WTC11 (cell line): ENCODE data around the gene USP44. TPM values are rescaled to one million over a fixed set of nuclear protein-coding genes. Genes with fewer than 3 reads are reported as not detected.
A peak's percentile ranks its signal among the peaks of the same experiment; 100 is the strongest.

ENCODE experiments used
- ATAC-seq: fragments of 200-7000 bp; cut with Tn5 transposase; 2 replicates; pipeline ENCODE4 v1.10.0; 2021; ENCODE audit warnings: mild to moderate bottlenecking, moderate library complexity
- CTCF ChIA-PET: fragments of 300-600 bp; sonication (Branson Sonifier 250); formaldehyde crosslinking; loops from one replicate; lab custom pipeline; 2021; ENCODE audit warnings: antibody characterized with exemption; lab: Charles Lee
- POLR2A ChIA-PET: fragments of 350-600 bp; sonication (Branson Sonifier 250); formaldehyde crosslinking; loops from one replicate; lab custom pipeline; 2021; ENCODE audit warnings: antibody characterized with exemption; lab: Charles Lee
- DNase-seq: peaks from one replicate; pipeline ENCODE4 v3.0.0; 2021; ENCODE audit warnings: low spot score
- H3K27ac Mint-ChIP-seq: 2 replicates; pipeline ENCODE4 v1.8.0; 2021; ENCODE audit warnings: mixed read lengths
- H3K27me3 Mint-ChIP-seq: 2 replicates; pipeline ENCODE4 v1.8.0; 2021; ENCODE audit warnings: low read depth, mild to moderate bottlenecking, moderate library complexity, mixed read lengths
- H3K36me3 Mint-ChIP-seq: 2 replicates; pipeline ENCODE4 v1.8.0; 2021; ENCODE audit warnings: mixed read lengths
- H3K4me1 Mint-ChIP-seq: 2 replicates; pipeline ENCODE4 v1.8.0; 2022; ENCODE audit warnings: mixed read lengths
- H3K4me3 Mint-ChIP-seq: 2 replicates; pipeline ENCODE4 v1.8.0; 2021; ENCODE audit warnings: mild to moderate bottlenecking, moderate library complexity, mixed read lengths
- H3K9me3 Mint-ChIP-seq: 2 replicates; pipeline ENCODE4 v1.8.0; 2021; ENCODE audit warnings: mixed read lengths
- ATF3 ChIP-seq: sonication (generic); formaldehyde crosslinking; conservative IDR thresholded peaks from 2 replicates; pipeline ENCODE4 v1.8.1; 2022; ENCODE audit warnings: mild to moderate bottlenecking, missing genetic modification reagents
- CDX4 ChIP-seq: fragments of 250-450 bp; sonication (Bioruptor Pico); IDR thresholded peaks from 2 replicates; pipeline ENCODE4 v1.9.0; 2021; ENCODE audit warnings: moderate library complexity, mild to moderate bottlenecking, inconsistent platforms, borderline replicate concordance
- ERG ChIP-seq: fragments of 250-450 bp; sonication (Bioruptor Pico); IDR thresholded peaks from 2 replicates; pipeline ENCODE4 v1.8.0; 2021; ENCODE audit warnings: mild to moderate bottlenecking
- FOXK1 ChIP-seq: sonication (generic); formaldehyde crosslinking; IDR thresholded peaks from 2 replicates; pipeline ENCODE4 v1.8.0; 2022; ENCODE audit warnings: mild to moderate bottlenecking, moderate library complexity, missing genetic modification reagents
- HMGA2 ChIP-seq: fragments of 250-450 bp; sonication (Bioruptor Pico); IDR thresholded peaks from 2 replicates; pipeline ENCODE4 v1.4.0; 2021; ENCODE audit warnings: mild to moderate bottlenecking, moderate library complexity
- IRF1 ChIP-seq: sonication (generic); formaldehyde crosslinking; IDR thresholded peaks from 2 replicates; pipeline ENCODE4 v1.8.0; 2023; ENCODE audit warnings: missing genetic modification reagents
- IRF2 ChIP-seq: sonication (generic); formaldehyde crosslinking; IDR thresholded peaks from 2 replicates; pipeline ENCODE4 v1.8.0; 2022; ENCODE audit warnings: low read depth, missing genetic modification reagents, borderline replicate concordance
- KAT7 ChIP-seq: sonication (generic); formaldehyde crosslinking; IDR thresholded peaks from 2 replicates; pipeline ENCODE4 v1.8.1; 2023; ENCODE audit warnings: missing genetic modification reagents, mild to moderate bottlenecking, borderline replicate concordance
- MLX ChIP-seq: sonication (generic); formaldehyde crosslinking; IDR thresholded peaks from 2 replicates; pipeline ENCODE4 v1.8.1; 2023; ENCODE audit warnings: mild to moderate bottlenecking, missing genetic modification reagents, moderate library complexity
- NFYB ChIP-seq: sonication (generic); formaldehyde crosslinking; conservative IDR thresholded peaks from 2 replicates; pipeline ENCODE4 v1.8.0; 2022; ENCODE audit warnings: low read depth, missing genetic modification reagents
- SP1 ChIP-seq: sonication (generic); formaldehyde crosslinking; conservative IDR thresholded peaks from 2 replicates; pipeline ENCODE4 v1.8.1; 2022; ENCODE audit warnings: missing genetic modification reagents
- TCF7 ChIP-seq: sonication (generic); formaldehyde crosslinking; IDR thresholded peaks from 2 replicates; pipeline ENCODE4 v1.8.0; 2022; ENCODE audit warnings: mild to moderate bottlenecking, low read depth, missing genetic modification reagents, moderate library complexity
- USF1 ChIP-seq: sonication (generic); formaldehyde crosslinking; IDR thresholded peaks from 2 replicates; pipeline ENCODE4 v1.8.0; 2022; ENCODE audit warnings: mild to moderate bottlenecking, missing genetic modification reagents
- ZBTB21 ChIP-seq: sonication (generic); formaldehyde crosslinking; IDR thresholded peaks from 2 replicates; pipeline ENCODE4 v1.8.1; 2023; ENCODE audit warnings: mild to moderate bottlenecking, missing genetic modification reagents, borderline replicate concordance
- ZNF219 ChIP-seq: sonication (generic); formaldehyde crosslinking; IDR thresholded peaks from 2 replicates; pipeline ENCODE4 v1.8.0; 2023; ENCODE audit warnings: missing genetic modification reagents, mild to moderate bottlenecking, borderline replicate concordance
- ZNF532 ChIP-seq: fragments of 250-450 bp; sonication (Bioruptor Pico); IDR thresholded peaks from 2 replicates; pipeline ENCODE4 v1.9.0; 2021; ENCODE audit warnings: mild to moderate bottlenecking, borderline replicate concordance
- total RNA-seq: library from RNA; stranded (reverse); gene quantifications from 3 replicates; pipeline ENCODE4 v1.2.3, GENCODE V29; 2021
- TF ChIP-seq, protein P1 (sequence below): sonication (generic); formaldehyde crosslinking; IDR thresholded peaks from 2 replicates; pipeline ENCODE4 v1.8.1; 2023; ENCODE audit warnings: mild to moderate bottlenecking, missing genetic modification reagents
- TF ChIP-seq, protein P2 (sequence below): sonication (generic); formaldehyde crosslinking; IDR thresholded peaks from 2 replicates; pipeline ENCODE4 v1.8.1; 2023; ENCODE audit warnings: mild to moderate bottlenecking, moderate library complexity, missing genetic modification reagents
- TF ChIP-seq, protein P3 (sequence below): sonication (generic); formaldehyde crosslinking; IDR thresholded peaks from 2 replicates; pipeline ENCODE4 v1.8.0; 2022; ENCODE audit warnings: mild to moderate bottlenecking, missing genetic modification reagents

USP44 gene
- total RNA-seq, 1 experiment from 2014 or later, result 93.4 TPM

DNA sequence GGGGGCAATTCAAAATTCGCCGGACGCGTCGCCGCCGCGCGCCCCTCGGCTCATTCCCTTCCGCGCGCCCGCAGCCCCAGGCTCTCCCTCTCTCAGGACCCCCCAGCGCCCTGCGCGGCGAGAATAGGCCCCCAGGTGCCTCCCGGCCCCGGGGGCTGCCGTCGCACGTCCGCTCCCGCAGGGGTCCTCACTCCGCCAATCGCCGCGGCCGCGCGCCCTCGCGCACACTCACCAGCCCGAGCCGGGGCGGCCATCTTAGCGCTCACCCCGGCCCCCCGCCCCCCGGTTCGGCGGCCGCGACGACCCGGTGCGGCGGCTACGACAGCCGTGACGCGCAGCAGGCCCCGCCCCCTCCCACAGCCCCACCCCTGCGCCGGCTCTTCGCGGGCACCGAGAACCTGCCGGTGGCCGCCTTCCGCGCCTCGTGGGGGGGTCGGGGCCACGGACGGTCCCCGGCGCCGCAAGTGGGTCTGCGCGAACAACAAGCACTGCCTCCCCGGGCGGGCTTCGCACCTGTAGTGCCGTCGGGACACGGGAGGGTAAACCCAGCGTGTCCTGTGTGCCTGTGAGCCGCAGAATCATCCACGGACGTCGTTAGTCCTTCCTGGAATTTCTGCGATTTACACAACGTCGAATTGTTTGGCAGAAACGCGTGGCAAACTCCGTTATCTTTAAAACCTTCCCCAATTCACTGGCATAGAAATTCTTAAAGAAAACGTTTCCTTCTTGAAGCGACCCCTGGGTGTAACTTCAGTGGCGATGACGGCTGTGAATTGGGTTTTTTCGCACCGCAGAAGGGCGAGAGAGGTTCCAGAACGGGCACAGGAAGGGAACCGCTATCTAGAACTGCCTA lies 2.5 kb downstream of the USP44 start (continued):
- TF ChIP-seq ZNF532 (CRISPR knock-in tag) (0 out of 2 replicates have a peak, but pooled peaks have one; percentile 22), TCF7 (no peak), SP1 (CRISPR knock-in tag) (peak; percentile 65), FOXK1 (CRISPR knock-in tag) (0 out of 2 replicates have a peak, but pooled peaks have one; percentile 3), ZNF219 (CRISPR knock-in tag) (no peak; the same call in 1 of the 2 replicates), CDX4 (CRISPR knock-in tag) (no peak), NFYB (CRISPR knock-in tag) (0 out of 2 replicates have a peak, but pooled peaks have one; percentile 10)
- TF ChIP-seq, protein P1, sequence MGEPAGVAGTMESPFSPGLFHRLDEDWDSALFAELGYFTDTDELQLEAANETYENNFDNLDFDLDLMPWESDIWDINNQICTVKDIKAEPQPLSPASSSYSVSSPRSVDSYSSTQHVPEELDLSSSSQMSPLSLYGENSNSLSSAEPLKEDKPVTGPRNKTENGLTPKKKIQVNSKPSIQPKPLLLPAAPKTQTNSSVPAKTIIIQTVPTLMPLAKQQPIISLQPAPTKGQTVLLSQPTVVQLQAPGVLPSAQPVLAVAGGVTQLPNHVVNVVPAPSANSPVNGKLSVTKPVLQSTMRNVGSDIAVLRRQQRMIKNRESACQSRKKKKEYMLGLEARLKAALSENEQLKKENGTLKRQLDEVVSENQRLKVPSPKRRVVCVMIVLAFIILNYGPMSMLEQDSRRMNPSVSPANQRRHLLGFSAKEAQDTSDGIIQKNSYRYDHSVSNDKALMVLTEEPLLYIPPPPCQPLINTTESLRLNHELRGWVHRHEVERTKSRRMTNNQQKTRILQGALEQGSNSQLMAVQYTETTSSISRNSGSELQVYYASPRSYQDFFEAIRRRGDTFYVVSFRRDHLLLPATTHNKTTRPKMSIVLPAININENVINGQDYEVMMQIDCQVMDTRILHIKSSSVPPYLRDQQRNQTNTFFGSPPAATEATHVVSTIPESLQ (CRISPR knock-in tag), result no peak

DNA sequence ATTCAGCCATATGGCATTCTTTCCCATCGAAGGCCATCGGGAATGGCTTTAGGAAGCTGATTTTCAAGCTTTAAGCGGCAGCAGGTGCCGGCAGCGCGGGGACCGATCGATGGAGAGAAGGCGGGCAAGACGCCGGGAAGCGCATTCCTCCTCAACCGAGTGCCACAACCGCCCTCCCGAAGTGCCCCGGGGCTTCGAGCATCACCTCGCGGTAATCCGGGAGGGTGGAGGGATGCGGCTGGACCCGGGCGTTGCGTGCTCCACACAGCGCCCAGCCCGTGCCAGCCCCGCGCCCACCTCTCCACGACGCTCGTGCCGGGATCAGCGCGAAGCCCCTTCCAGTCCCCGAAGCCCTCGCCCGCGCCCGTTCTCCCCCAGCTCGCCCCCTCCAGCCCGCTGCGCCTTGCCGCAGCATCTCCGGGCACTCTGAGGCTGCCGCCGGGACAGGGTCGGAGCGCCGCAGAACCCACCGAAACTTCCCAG lies 3.2 kb downstream of the USP44 start:
- Mint-ChIP-seq H3K4me1 (peaks cover 48% of the 10 kb centered on the region), H3K27ac (peak overlapping the region; percentile 91), H3K4me3 (peak overlapping the region; percentile 91), H3K27me3 (no peaks in the 10 kb centered on the region), H3K36me3 (peaks cover 13% of the 10 kb centered on the region), H3K9me3 (0 out of 2 replicates have a peak, but pooled peaks cover 4% of the 10 kb centered on the region)
- ChIA-PET POLR2A (interaction anchor here (1.0 to 1.8 kb wide), 3 partner anchors 26 to 331 kb away, joined by 3 to 8 read pairs (median 4); partner anchors contain the start of genes FGD6, METAP2 and VEZT), CTCF (interaction anchor here (1.1 to 1.8 kb wide), 3 partner anchors 14 to 32 kb away, joined by 3 to 11 read pairs (median 9); no protein-coding TSS in a partner anchor)
- DNase-seq (peak; percentile 67), ATAC-seq (peak; percentile 9)
- TF ChIP-seq ZNF219 (CRISPR knock-in tag) (peak; percentile 17; the same call in 1 of the 2 replicates), KAT7 (peak; percentile 84; the same call in 1 of the 2 replicates), ERG (CRISPR knock-in tag) (no peak), MLX (CRISPR knock-in tag) (no peak), USF1 (CRISPR knock-in tag) (peak; percentile 31; the same call in 1 of the 2 replicates), ZBTB21 (CRISPR knock-in tag) (peak; percentile 26; the same call in 1 of the 2 replicates), HMGA2 (CRISPR knock-in tag) (no peak), IRF2 (CRISPR knock-in tag) (no peak), ATF3 (no peak), IRF1 (CRISPR knock-in tag) (0 out of 2 replicates have a peak, but pooled peaks have one; percentile 7)
- TF ChIP-seq, protein P2, sequence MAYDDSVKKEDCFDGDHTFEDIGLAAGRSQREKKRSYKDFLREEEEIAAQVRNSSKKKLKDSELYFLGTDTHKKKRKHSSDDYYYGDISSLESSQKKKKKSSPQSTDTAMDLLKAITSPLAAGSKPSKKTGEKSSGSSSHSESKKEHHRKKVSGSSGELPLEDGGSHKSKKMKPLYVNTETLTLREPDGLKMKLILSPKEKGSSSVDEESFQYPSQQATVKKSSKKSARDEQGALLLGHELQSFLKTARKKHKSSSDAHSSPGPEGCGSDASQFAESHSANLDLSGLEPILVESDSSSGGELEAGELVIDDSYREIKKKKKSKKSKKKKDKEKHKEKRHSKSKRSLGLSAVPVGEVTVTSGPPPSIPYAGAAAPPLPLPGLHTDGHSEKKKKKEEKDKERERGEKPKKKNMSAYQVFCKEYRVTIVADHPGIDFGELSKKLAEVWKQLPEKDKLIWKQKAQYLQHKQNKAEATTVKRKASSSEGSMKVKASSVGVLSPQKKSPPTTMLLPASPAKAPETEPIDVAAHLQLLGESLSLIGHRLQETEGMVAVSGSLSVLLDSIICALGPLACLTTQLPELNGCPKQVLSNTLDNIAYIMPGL (CRISPR knock-in tag), result peak; percentile 80; the same call in 1 of the 2 replicates
- TF ChIP-seq, protein P3, sequence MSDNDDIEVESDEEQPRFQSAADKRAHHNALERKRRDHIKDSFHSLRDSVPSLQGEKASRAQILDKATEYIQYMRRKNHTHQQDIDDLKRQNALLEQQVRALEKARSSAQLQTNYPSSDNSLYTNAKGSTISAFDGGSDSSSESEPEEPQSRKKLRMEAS, result no peak; the same call in 1 of the 2 replicates
